Measurements from ENCODE around the gene GABRB1. TPM values are rescaled to one million over a fixed set of nuclear protein-coding genes. Genes with fewer than 3 reads are reported as not detected.

The GABRB1 gene
- total and polyA plus RNA-seq, 2 experiments from 2014 or later = not detected

- H3F3A ChIP-seq (ENCODE audit: insufficient read depth) = no peaks in the 10 kb centered on the region
- DNase-seq = no peak
- H4K20me1 ChIP-seq (ENCODE audit: insufficient read depth) = no peaks in the 10 kb centered on the region
- H3K9ac ChIP-seq = no peak overlapping the region
- no peaks in the 10 kb centered on the region for H3K4me1 ChIP-seq (ENCODE audit: insufficient read depth)
- 19 to 37% methylated on average over 5 to 6 of the region's 6 CpGs for WGBS, 2 experiments (ENCODE audit: low coverage in 1 of 2, low lambda C conversion rate in 2 of 2, missing lambda C conversion rate in 2 of 2)
- no peaks in the 10 kb centered on the region for H3K36me3 ChIP-seq (ENCODE audit: low read depth)
- TF ChIP-seq EZH2 (IDR thresholded peaks at IDR 0.05; ENCODE audit: insufficient read depth, poor library complexity, severe bottlenecking) = no peak
- TF ChIP-seq EZH2phosphoT487 (IDR thresholded peaks at IDR 0.05; ENCODE audit: insufficient read depth, low read depth) = no peak
- H2AFZ ChIP-seq = no peak overlapping the region
- no peaks in the 10 kb centered on the region for H3K9me3 ChIP-seq (ENCODE audit: low read depth)
- in situ Hi-C loops (cut with MboI) = no loop called here
- H3K79me2 ChIP-seq (ENCODE audit: insufficient read depth) = no peaks in the 10 kb centered on the region
- H3K27ac ChIP-seq = no peak overlapping the region
- H3K27me3 ChIP-seq (replicated peaks; ENCODE audit: insufficient read depth) = no peaks in the 10 kb centered on the region
- no peak overlapping the region for H3K4me2 ChIP-seq (ENCODE audit: unreplicated experiment)
- H3K9me2 ChIP-seq (ENCODE audit: insufficient read depth) = no peaks in the 10 kb centered on the region
- no peak overlapping the region for H3K4me3 ChIP-seq
These were observed 161.8 kb downstream of the GABRB1 start for GRCh38 chr4:47193179-47193578.

- H3K4me1 ChIP-seq (ENCODE audit: insufficient read depth) = no peaks in the 10 kb centered on the region
- no peaks in the 10 kb centered on the region for H3K9me2 ChIP-seq (ENCODE audit: insufficient read depth)
- H2AFZ ChIP-seq = no peak overlapping the region
- in situ Hi-C loops (cut with MboI) = no loop called here
- H3F3A ChIP-seq (ENCODE audit: insufficient read depth) = no peaks in the 10 kb centered on the region
- no peak for DNase-seq
- no peaks in the 10 kb centered on the region for H4K20me1 ChIP-seq (ENCODE audit: insufficient read depth)
- H3K27ac ChIP-seq = no peak overlapping the region
- no peaks in the 10 kb centered on the region for H3K36me3 ChIP-seq (ENCODE audit: low read depth)
- no peak overlapping the region for H3K4me3 ChIP-seq
- H3K79me2 ChIP-seq (ENCODE audit: insufficient read depth) = no peaks in the 10 kb centered on the region
- 5 to 7% methylated on average over 4 of the region's 4 CpGs for WGBS, 2 experiments (ENCODE audit: low coverage in 1 of 2, low lambda C conversion rate in 2 of 2, missing lambda C conversion rate in 2 of 2)
- no peaks in the 10 kb centered on the region for H3K9me3 ChIP-seq (ENCODE audit: low read depth)
- no peak overlapping the region for H3K4me2 ChIP-seq (ENCODE audit: unreplicated experiment)
- TF ChIP-seq EZH2 (IDR thresholded peaks at IDR 0.05; ENCODE audit: insufficient read depth, poor library complexity, severe bottlenecking) = no peak
- TF ChIP-seq EZH2phosphoT487 (IDR thresholded peaks at IDR 0.05; ENCODE audit: insufficient read depth, low read depth) = no peak
- H3K9ac ChIP-seq = no peak overlapping the region
- no peaks in the 10 kb centered on the region for H3K27me3 ChIP-seq (replicated peaks; ENCODE audit: insufficient read depth)
These were observed 162.8 kb downstream of the GABRB1 start for GRCh38 chr4:47194036-47194737.

GRCh38 chr4:47195706-47196105, 164.3 kb downstream of the GABRB1 start:
- Histone ChIP-seq H3F3A (ENCODE audit: insufficient read depth) (no peaks in the 10 kb centered on the region), H3K27ac (no peak overlapping the region), H3K9me3 (ENCODE audit: low read depth) (no peaks in the 10 kb centered on the region), H3K27me3 (replicated peaks; ENCODE audit: insufficient read depth) (no peaks in the 10 kb centered on the region), H3K79me2 (ENCODE audit: insufficient read depth) (no peaks in the 10 kb centered on the region), H3K4me3 (no peak overlapping the region), H3K4me2 (ENCODE audit: unreplicated experiment) (no peak overlapping the region), H2AFZ (no peak overlapping the region), H3K4me1 (ENCODE audit: insufficient read depth) (no peaks in the 10 kb centered on the region), H4K20me1 (ENCODE audit: insufficient read depth) (no peaks in the 10 kb centered on the region), H3K9ac (no peak overlapping the region), H3K9me2 (ENCODE audit: insufficient read depth) (no peaks in the 10 kb centered on the region), H3K36me3 (ENCODE audit: low read depth) (no peaks in the 10 kb centered on the region)
- TF ChIP-seq EZH2phosphoT487 (IDR thresholded peaks at IDR 0.05; ENCODE audit: insufficient read depth, low read depth) (no peak), EZH2 (IDR thresholded peaks at IDR 0.05; ENCODE audit: insufficient read depth, poor library complexity, severe bottlenecking) (no peak)
- DNase-seq = no peak
- in situ Hi-C loops (cut with MboI) = no loop called here

- in situ Hi-C loops (cut with MboI) = no loop called here
- no peak for DNase-seq
- H3K36me3 ChIP-seq (ENCODE audit: low read depth) = no peaks in the 10 kb centered on the region
- H3K9me3 ChIP-seq (ENCODE audit: low read depth) = no peaks in the 10 kb centered on the region
- no peaks in the 10 kb centered on the region for H3F3A ChIP-seq (ENCODE audit: insufficient read depth)
- 13 to 21% methylated on average over 5 of the region's 5 CpGs for WGBS, 2 experiments (ENCODE audit: low coverage in 1 of 2, low lambda C conversion rate in 2 of 2, missing lambda C conversion rate in 2 of 2)
- H3K9me2 ChIP-seq (ENCODE audit: insufficient read depth) = no peaks in the 10 kb centered on the region
- H3K4me2 ChIP-seq (ENCODE audit: unreplicated experiment) = no peak overlapping the region
- H3K27me3 ChIP-seq (replicated peaks; ENCODE audit: insufficient read depth) = no peaks in the 10 kb centered on the region
- H3K9ac ChIP-seq = no peak overlapping the region
- no peak overlapping the region for H2AFZ ChIP-seq
- no peaks in the 10 kb centered on the region for H4K20me1 ChIP-seq (ENCODE audit: insufficient read depth)
- no peak overlapping the region for H3K4me3 ChIP-seq
- no peak overlapping the region for H3K27ac ChIP-seq
- H3K79me2 ChIP-seq (ENCODE audit: insufficient read depth) = no peaks in the 10 kb centered on the region
- no peaks in the 10 kb centered on the region for H3K4me1 ChIP-seq (ENCODE audit: insufficient read depth)
- no peak for TF ChIP-seq EZH2phosphoT487 (IDR thresholded peaks at IDR 0.05; ENCODE audit: insufficient read depth, low read depth)
- TF ChIP-seq EZH2 (IDR thresholded peaks at IDR 0.05; ENCODE audit: insufficient read depth, poor library complexity, severe bottlenecking) = no peak
These were observed 167.4 kb downstream of the GABRB1 start for GRCh38 chr4:47198791-47199190.

GRCh38 chr4:47203593-47203992, 172.2 kb downstream of the GABRB1 start:
- Histone ChIP-seq H3K9me3 (ENCODE audit: low read depth) (no peaks in the 10 kb centered on the region), H3K4me1 (ENCODE audit: insufficient read depth) (no peaks in the 10 kb centered on the region), H3K27me3 (replicated peaks; ENCODE audit: insufficient read depth) (no peaks in the 10 kb centered on the region), H3F3A (ENCODE audit: insufficient read depth) (no peaks in the 10 kb centered on the region), H4K20me1 (ENCODE audit: insufficient read depth) (no peaks in the 10 kb centered on the region), H3K27ac (no peak overlapping the region), H2AFZ (no peak overlapping the region), H3K9ac (no peak overlapping the region), H3K79me2 (ENCODE audit: insufficient read depth) (no peaks in the 10 kb centered on the region), H3K4me3 (no peak overlapping the region), H3K4me2 (ENCODE audit: unreplicated experiment) (no peak overlapping the region), H3K36me3 (ENCODE audit: low read depth) (no peaks in the 10 kb centered on the region), H3K9me2 (ENCODE audit: insufficient read depth) (no peaks in the 10 kb centered on the region)
- in situ Hi-C loops (cut with MboI) = no loop called here
- 7 to 19% methylated on average over 2 of the region's 2 CpGs for WGBS, 2 experiments (ENCODE audit: low coverage in 1 of 2, low lambda C conversion rate in 2 of 2, missing lambda C conversion rate in 2 of 2)
- no peak for DNase-seq
- TF ChIP-seq EZH2 (IDR thresholded peaks at IDR 0.05; ENCODE audit: insufficient read depth, poor library complexity, severe bottlenecking) = no peak
